Putamen (tissue), 1 donor: ENCODE results near the gene CDH15.
A peak's percentile ranks its signal among the peaks of the same experiment; 100 is the strongest.

Experiments
- DNase-seq: peaks from one replicate; pipeline ENCODE4 v3.0.0-alpha.2; 2016; ENCODE audit warnings: low spot score

The CDH15 gene, protein sequence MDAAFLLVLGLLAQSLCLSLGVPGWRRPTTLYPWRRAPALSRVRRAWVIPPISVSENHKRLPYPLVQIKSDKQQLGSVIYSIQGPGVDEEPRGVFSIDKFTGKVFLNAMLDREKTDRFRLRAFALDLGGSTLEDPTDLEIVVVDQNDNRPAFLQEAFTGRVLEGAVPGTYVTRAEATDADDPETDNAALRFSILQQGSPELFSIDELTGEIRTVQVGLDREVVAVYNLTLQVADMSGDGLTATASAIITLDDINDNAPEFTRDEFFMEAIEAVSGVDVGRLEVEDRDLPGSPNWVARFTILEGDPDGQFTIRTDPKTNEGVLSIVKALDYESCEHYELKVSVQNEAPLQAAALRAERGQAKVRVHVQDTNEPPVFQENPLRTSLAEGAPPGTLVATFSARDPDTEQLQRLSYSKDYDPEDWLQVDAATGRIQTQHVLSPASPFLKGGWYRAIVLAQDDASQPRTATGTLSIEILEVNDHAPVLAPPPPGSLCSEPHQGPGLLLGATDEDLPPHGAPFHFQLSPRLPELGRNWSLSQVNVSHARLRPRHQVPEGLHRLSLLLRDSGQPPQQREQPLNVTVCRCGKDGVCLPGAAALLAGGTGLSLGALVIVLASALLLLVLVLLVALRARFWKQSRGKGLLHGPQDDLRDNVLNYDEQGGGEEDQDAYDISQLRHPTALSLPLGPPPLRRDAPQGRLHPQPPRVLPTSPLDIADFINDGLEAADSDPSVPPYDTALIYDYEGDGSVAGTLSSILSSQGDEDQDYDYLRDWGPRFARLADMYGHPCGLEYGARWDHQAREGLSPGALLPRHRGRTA

DNA sequence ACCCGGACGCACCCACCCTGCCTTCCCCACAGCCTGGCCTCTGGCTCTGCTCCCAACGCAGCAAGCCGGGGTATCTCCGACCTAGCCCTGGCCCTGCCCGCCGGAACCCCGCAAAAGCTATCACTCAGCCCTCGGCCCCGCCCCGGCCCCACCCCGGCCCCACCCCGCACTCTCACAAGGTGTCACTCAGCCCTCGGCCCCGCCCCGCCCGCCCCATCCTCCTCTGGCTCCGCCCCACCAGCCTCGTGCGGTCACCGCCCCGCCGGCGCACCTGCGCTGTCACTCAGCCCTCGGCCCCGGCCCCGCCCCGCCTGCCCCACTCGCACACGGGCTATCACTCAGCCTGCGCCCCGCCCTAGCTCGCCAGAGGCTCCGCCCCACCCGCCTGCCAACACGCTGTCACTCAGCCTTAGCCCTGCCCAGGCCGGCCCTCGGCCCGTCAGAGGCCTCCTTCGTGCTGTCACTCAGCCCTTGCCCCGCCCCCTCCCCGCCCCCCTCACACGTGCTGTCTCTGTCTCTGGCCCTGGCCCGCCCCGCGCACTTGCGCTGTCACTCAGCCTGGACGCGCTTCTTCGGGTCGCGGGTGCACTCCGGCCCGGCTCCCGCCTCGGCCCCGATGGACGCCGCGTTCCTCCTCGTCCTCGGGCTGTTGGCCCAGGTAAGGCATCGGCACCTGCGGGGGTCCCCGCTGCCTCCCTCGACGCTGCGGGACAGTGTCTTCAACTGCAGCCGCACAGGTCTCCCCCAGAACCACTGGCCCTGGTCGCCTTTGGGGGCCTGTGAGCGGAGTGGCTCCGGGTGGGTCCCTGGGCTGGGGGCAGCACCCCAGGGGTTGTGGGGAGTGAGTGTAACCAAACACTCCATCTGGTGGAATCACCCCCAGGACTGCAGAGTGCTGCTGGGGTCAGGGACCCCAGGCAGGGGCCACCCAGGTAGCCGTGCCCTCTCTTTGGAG, at the start of gene CDH15:
Gene CDH15, plus strand, starts transcription at position 533 of the 955 bp plus-strand sequence. Its CDS starts 84 bp downstream, at position 617.
- peak; percentile 80 for DNase-seq

DNA sequence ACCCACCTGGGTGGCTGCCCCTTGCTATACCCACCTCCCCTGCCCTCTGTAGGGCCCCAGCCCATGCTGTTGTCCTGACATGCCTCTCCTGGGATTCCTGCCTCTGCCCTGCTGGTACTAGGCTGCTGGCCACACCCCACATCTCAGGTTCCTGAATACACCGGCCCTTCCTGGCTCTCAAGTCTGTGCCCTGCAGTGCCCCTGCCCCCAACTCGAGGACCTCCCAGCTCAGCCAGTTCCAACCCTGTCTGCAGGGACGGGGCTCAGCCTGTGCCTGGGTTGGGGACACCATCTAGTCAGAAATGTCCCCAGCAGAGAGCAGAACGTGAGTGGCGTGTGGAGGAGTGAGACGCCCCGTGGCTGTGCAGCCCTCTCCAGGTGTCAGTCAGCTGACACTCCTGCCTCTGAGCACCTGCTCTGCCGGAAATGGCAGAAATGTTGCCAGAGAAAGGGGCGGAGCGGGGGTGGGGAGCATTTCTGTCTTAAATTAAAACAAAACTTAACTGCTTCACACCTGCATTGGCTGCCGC, 49.2 kb upstream of the CDH15 start:
- peak; percentile 23 for DNase-seq

DNA sequence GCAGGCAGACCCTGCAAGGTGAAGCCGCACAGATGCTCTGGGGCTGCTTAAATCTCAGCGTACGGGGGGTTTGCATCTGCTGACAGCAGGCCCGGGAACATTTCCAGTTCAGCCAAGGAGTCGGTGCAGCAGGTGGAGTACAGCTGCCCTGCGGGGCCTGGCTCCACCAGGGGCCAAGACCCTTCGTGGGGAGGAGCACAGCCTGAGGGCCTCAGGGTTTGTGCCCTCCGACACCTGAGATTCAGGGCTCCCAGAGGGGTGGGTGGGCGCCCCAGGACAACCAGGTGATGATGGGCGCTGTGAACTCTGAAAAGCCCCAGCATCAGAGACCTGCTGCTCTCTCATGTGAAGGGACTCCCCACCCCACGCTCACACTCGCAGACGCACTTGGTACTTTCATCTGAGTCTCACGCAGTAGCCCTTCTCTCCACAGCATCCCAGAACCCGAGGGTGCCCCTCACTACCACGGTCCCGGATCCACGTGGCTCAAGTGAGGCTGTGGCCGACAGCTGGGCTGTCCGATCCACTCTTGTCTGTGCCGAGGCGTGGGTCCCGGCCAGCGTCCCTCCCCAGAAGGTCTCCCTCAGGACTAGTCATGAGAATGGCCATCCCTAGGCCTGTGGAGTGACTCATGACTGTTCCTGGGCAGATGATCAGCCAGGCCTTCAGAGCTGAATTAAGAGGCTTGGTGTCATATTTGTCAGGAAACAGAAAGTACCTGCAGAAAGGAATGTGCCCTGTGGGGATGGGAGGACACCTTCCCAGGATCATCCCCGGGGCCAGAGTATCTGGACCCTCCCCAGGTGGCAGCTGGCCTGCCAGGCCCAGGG, 48.3 kb upstream of the CDH15 start:
- no peak for DNase-seq

DNA sequence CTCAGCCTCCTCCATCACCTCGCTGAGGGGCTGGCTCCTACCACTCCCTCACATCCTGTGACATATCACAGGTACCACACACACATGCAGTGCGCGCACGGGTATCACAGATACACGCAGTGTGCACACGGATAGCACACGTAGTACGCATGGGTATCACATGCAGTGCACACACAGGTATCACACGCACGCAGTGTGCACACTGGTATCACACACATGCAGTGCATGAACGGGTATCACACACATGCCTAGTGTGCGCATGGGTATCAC, 47.8 kb upstream of the CDH15 start:
- DNase-seq, result no peak

DNA sequence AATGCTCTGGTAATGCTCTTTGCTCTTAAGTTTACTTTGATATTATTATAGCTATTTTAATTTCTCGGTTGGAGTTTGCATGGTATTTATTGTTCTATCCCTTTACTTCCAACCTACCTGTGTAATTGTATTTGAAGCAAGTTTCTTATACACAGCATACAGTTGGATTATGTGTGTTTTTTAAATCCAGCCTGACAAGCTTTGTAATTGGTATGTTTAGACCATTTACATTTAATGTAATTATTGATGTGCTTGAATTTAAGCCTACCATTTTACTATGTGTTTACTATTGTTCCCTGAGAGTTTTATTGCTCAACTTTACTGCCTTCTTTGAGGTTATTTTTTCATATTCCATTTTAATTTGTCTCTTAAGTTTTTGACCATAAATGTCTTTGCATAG, 42.2 kb upstream of the CDH15 start:
- DNase-seq, result no peak

DNA sequence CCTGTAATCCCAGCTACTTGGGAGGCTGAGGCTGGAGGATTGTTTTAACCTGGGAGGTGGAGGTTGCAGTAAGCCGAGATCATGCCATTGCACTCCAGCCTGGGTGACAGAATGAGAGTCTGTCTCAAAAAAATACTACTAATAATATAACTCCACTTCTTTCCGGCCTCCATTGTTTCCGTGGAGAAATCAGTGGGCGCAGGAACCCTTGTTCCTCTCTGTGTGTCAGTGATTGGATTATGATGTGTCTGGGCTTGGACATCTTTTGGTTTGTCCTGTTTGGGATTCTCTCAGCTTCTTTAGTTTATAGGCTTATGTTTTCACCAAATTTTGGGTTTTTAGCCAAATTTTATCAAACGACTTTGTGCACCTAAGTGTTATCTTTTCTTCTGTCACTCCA, 41.1 kb upstream of the CDH15 start:
- DNase-seq, result no peak

DNA sequence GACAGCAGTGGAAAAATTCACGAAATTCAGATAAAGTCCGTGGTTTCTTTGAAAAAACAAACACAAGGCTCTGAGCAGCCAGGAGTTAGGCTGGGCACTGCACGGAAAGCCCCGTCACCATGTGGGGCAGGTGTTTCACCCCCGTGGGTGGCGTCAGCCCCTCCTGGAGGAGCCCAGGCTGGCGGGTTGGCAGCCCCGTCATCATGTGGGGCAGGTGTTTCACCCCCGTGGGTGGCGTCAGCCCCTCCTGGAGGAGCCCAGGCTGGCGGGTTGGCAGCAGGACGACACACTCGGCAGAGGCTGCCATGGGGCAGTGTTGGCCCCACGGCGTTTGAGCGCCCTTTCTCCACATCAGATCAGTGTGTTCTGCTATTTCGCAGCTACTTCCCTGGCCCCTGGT, 39.8 kb upstream of the CDH15 start:
- DNase-seq, result no peak

DNA sequence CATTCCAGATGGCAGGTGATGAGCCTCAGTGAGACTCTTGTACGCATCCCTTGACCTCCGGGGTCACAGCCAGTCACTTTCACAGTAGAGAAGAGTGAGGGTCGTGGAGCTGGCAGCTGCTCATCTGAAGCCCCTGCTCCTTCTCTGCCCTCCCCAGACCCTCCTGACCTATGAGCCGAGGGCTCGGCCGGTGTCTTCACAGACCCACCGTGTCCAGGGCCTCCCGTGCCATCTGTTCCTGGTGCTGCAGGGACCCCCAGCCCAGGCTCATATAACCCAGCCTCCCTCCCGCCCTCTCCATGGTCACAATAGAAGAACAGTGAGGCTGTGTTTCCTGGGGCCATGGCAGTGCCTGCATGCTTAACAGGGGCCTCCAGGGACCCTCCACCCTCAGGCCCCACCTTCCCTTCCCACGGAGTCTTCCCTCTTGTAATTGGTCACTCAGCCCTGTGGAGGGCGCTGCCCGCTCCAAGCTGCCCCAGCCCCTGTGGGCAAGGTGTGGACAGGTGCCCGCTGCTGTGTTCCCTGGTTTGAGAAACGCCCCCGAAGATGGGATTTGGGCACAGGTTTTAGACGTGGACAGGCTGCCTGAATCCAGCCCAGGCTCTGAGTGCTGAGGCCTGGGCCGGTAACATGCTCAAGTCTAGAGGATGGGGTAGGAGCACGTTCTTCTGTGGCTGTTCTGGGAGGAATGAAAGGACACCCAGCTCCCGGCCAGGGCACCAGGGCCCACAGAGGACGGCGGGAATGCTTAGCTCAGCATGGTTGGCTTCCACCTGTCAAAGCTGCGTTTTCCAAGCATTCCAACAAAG, 39.1 kb upstream of the CDH15 start:
- no peak for DNase-seq

DNA sequence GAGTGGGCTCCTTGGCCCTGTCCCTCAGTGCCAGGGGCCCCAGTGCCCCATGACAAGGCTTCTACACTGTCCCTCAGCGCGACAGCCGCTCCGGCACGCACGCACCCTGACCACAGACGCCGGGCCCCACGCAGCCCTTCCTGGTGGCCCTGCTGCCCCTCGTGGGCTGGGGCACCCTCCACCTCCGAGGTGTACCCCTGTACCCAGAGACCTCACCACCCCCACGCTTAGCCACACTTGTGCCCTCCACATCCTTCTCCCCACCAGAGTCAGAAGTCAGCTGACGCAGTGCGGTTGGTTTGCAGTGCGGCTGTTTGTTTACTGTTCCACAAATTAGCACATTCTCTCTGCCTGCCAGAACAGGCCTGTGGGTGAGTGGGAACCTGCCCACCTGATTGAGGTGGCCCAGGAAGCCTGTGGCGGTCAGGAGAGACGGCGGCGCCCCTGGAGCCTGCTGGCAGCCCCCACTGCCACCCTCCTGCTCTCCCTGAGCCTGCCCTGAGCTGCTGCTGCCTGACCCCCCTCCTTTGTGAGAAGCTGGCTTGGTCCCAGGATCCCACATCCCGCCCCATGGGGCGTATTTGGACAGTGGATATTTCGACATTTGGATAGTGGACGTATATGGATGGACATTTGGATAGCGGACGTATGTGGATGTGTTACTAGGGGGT, 38.0 kb upstream of the CDH15 start:
- DNase-seq, result no peak

DNA sequence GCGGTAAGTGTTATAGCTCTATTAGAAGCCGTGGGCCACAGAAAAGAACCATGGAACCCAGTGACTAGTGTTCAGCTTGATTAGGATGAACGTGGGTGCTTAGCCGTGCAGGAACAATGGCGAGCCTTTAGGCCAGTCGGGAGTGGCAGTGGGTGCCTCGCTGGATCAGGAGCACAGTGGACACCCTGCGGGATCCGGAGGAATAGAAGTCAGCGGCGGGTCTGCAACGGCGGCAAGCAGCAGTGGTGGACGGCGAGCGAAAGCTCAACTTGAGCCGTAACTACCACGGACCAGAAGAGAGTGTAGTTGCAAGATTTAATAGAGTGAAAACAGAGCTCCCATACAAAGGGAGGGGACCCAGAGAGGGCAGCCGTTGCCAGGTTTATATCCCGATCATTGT, 37.3 kb upstream of the CDH15 start:
- DNase-seq, result no peak

DNA sequence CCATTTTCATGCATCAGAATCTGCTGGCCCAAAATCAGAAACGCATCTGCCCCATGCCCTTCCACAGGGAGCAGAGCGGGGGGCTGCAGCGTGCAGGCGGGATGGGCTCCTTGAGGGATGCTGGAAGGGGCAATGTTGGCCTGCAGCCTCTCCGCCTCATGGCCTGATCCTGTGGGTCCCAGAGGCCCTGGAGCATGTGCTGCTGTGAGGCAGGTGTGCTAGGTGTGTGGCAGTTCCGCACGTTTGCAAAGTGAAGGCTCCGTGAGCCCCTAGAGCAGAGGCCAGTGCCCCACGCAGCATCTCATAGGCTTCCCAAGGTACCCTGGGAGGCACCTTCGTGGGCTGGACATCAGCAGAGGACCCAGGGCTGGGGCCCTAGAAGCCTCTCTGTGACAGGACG, 36.4 kb upstream of the CDH15 start:
- no peak for DNase-seq

DNA sequence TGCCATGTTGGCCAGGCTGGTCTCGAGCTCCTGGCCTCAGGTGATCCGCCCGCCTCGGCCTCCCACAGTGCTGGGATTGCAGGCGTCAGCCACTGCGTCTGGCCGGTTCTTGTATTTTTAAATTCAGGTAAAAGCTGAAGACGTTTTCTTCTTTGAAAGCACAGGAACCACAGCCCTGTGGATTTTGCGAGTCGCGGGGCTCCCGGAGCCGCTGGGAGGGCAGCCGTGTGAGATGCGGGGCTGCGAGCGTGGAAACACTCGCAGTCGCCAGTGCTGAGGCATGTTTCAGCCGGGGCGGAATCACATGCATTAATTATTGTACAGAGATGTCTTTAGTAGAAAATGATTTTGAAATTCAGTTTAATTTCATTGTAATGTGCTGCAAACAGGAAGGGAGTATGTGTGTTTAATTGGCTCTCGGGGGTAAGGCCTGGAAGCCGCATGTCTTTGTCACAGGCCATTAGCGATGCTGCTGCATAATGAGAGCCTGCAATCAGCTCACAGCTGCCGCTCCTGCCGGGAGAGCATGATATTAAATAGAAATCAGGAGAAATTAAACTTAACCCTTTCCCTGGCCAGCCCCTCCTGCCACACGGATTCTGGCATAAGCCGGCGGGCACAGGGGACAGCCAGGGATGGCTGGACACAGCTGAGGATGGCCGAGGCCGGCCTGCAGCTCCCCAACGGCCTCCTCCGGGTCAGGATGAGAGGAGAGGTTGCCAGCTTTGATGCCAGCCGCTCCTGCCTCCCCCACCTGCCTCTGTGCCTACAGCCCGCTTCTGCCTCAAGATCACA, 35.4 kb upstream of the CDH15 start:
- no peak for DNase-seq

DNA sequence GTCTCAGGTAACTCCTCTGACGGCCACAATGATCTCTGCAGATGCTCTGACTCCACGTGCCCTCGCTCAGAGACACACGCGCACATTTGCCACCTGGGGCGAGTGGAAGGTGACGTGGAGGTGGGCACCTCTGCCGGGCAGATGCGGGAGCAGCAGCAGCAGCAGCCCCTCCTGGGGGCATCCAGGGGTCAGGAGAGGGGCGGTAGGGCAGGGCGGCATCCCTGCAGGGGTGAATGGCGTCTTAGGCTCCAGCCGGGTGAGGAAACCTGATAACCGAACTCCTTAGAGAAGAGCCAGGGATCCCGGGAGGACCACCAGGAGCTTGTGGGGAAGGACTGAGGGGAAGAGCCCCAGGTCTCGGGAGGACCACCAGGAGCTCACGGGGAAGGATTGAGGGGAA, 34.6 kb upstream of the CDH15 start:
- no peak for DNase-seq

DNA sequence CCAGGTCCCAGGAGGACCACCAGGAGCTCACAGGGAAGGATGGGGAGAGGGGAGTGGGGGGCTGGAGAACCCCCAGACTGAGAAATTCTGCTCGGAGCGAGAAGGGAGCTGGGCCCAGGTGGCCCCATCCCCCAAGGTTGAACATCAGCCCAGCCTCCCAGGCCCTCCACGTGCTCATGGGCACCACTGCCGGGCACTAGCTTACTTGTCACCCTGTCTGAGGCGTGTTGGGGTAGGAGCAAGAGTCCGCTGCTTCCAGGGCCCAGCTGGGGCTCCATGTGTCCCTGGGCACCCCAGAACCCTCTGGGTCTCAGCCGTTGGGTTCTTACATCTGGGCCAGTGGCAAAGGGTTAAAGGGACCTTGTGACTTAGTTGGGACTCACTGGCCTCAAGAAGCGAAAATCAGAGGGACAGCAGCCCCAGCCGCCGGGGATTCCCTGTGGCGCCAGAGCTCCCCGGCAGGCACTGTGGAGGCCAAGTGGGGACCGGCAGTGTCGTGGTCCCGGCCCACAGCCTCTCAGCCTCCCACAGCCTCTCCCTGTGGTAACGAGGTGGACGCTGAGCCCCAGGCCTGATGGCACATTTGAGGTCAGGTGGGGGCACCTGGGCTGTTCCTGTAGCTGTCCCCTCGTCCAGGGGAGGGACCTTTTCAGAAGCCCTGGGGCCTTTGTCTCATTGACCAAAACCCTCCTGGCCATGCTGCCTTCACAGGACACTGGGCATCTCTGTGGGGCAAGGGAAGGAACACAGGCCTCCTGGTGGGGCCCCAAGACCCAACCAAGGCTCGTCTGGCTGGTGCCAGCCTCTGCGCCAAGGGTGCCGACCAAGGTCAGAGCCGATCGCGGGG, 33.7 kb upstream of the CDH15 start:
- no peak for DNase-seq

DNA sequence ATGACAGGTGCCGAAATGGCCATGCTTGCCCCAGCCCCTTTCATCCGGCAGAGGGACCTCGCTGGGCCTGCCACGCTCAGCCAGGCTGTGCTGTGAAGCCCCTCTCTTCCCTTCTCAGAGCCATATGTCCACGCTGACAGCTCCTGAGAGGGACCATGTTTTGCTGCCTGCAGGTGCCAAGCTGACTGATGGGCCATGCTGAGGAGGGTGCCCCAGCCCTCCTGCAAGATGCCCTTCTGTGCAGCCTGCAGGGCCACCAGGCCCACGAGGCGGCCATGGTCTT, 33.1 kb upstream of the CDH15 start:
- DNase-seq, result no peak

DNA sequence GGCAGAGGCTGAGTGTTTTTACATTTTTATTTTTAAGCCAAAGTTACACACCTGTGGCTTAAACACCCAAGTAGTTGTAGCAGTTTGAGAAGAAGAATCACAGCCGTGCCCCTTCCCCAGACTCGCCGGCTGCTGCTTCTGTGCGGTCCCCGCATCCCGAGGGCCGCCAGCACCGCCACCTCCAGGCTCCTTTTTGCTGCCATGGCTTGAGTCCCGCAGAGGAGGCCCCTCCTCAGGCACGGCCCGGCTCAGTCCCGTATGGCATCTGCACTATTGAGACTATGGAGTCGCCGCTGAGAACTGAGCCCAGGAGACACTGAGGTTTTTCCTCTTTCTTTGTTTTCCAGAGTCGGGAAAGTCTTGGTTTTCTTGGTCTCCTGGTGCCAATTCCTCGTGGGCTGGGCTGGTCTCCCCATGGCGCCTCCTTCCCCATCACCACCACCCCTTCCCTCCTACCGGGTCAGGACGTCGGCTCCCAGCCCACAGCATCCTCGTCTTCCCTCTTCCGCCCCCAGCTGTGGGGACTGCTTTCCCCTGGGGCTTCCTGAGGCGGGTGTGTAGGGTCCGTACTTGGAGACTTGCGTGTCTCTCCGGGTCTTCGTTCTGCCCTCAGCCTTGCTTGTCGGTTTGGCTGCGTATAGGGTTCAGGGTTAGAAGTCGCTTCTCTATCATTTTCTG, 32.6 kb upstream of the CDH15 start:
- DNase-seq, result no peak

DNA sequence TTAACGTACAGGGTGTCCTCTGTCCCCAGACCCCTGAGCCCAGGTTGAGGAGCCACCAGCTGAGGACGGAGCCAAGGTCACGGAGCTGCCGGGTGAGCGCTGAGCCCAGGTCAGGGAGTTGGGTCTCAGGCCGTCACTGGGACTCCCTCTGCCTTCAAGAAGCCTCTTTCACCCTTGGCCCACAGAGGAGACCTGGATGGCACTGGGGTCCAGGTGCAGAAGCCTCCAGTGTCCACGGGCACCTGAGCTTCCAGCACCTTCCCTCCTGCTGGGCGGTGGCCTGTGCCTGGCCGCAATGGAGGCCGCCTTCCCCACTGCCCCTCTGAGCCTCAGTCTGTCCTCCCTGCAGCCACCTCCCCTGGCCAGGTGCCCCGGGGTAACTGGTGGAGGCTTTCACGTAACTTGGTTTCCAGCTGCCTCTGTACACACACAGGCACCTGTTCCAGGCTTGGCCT, 31.6 kb upstream of the CDH15 start:
- no peak for DNase-seq

DNA sequence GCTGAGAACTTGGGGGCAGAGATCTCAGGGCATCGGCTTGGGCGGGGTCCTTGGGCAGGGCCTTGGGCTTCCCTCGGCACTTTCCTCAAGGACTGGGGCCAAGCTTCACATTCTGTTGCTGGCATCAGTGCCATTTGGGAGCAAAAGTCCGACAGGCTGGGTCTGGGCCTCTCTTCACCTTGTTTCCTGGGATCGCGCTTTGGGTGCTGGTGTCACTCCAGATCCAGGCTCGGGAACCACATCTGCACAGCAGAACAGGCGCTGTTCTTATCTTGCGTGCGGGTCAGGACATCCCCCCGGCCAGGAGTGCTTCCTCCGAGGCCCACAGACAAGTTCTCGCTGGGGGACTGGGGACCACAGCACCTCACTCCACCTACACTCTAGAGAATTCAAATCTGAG, 31.1 kb upstream of the CDH15 start:
- DNase-seq, result no peak
